Fibroblast of the aortic adventitia (primary cell): ENCODE data around the gene KXD1. TPM values are rescaled to one million over a fixed set of nuclear protein-coding genes. Genes with fewer than 3 reads are reported as not detected.

Experiments
- DNase-seq: peaks from one replicate; pipeline ENCODE4 v3.0.0-alpha.2; 2010; ENCODE audit warnings: low read depth
- H3K4me3 ChIP-seq: 2 replicates; pipeline ENCODE4 v1.5.1; 2011; ENCODE audit warnings: low read depth, mild to moderate bottlenecking, control low read depth, low read length, moderate library complexity
- CTCF ChIP-seq: IDR thresholded peaks from 2 replicates; pipeline ENCODE4 v1.5.1; 2011; ENCODE audit warnings: mild to moderate bottlenecking, low read length, control low read depth, inconsistent platforms; ENCODE audit not compliant: insufficient read depth
- total RNA-seq: library from RNA; depleted of rRNA; stranded (reverse); fragments of >200 nt; gene quantifications from 2 replicates; pipeline ENCODE4 v1.2.3, GENCODE V29; 2012; ENCODE audit warnings: low replicate concordance

KXD1 gene
- total RNA-seq, 1 donor = 109 TPM

- no peak for TF ChIP-seq CTCF
- H3K4me3 ChIP-seq = no peak overlapping the region
- DNase-seq = no peak
Observed at GRCh38 chr19:18523841-18524240, 33.8 kb upstream of the KXD1 start.

- DNase-seq = no peak
- TF ChIP-seq CTCF = no peak
- no peak overlapping the region for H3K4me3 ChIP-seq
Observed at GRCh38 chr19:18526316-18526715, 31.4 kb upstream of the KXD1 start.

DNA sequence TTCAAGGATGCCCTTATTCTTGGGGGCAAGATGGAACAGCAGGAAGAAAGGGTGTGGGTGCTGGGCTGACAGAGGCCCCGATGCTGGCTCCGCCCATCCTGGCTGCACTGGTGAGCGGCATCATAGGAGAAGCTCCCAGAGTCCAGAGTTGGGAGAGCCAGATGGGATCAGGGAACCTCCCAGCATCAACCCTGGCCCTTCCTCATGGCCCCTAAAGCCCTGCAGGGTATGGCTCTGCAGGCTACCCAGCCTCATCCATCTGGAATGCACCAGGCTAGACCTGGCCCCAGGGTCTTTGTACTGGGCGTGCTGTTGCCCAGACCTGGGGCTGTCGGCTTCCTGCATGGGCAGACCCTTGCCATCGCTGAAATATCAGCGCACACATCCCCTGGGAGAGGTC, 27.9 kb upstream of the KXD1 start:
- H3K4me3 ChIP-seq = no peak overlapping the region
- no peak for TF ChIP-seq CTCF
- no peak for DNase-seq

GRCh38 chr19:18531485-18531884, 26.2 kb upstream of the KXD1 start:
- no peak overlapping the region for H3K4me3 ChIP-seq
- no peak for DNase-seq
- TF ChIP-seq CTCF = no peak

DNA sequence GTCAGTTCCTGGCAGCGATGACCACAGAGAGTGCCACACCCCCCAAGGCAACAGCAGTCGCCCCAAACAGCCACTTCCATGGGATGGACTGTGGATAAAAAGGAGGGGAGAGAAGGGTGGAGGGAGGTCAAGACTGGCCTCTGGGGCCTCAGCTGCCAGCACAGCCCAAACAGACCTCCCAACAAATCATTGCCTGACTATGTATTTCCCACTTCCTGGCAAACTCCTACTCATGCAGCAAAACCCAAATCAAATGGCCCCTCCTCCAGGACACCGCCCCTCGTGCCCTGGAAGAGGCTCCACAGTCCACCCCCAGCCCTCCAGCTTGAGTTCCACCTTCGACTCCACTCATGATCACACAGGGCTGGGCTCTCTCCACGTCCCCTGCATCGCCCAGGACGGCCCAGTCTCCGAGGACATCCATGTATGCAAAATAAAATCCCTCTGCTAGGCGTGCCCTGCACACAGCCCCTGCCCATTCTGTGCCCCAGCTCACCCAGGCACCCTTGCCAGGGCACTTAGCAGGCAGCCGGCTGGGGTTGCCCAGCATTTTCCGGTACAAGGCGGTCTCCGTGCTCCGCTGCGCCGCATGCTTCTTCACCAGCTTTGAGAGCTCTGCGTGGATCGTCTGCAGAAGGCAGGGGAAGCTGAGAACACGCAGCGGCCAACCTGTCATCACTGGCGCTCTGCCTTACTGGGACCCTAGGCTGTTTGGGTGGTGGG, 25.3 kb upstream of the KXD1 start:
- H3K4me3 ChIP-seq = no peak overlapping the region
- no peak for TF ChIP-seq CTCF
- no peak for DNase-seq

DNA sequence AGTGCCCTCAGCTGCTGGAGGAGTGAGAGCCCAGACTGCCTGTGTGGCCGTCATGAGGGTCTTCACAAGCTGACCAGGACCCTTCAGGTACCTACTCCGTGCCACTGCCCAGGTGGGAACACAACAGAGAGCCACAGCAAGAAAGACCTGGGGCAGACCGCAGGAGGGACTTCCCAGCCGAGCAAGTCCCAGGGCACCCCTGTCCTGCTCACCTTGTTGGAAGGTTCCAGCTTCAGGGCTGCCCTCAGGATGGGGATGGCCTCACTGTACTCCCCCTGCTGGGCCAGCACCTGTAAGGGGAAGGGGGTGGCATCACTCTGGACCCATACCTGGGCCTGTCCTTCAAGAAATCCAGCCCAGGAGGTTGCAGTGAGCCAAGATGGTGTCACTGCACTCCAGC, 24.6 kb upstream of the KXD1 start:
- DNase-seq = no peak
- H3K4me3 ChIP-seq = no peak overlapping the region
- TF ChIP-seq CTCF = no peak

DNA sequence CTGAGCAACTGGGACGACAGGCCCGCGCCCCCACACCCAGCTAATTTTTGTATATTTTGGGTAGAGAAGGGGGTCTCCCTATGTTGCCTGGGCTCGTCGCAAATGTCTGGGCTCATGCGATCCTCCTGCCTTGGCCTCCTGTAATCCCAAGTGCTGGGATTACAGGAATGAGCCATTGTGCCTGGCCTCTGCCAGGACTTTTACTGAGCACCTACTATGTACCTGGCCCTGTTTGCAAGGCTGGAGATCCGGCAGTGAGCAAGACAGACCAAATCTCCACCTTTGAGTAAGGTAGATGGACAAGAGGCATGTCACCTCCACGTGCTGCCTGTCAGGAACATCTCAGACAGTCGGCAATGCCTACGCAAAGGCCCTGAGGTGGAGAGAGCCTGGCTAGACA, 21.2 kb upstream of the KXD1 start:
- H3K4me3 ChIP-seq = no peak overlapping the region
- TF ChIP-seq CTCF = no peak
- DNase-seq = no peak
